HG03354 (cell line): ENCODE results near the gene TBCD.

ENCODE experiments used
- ATAC-seq: cut with Tn5 transposase; IDR thresholded peaks from one replicate; pipeline ENCODE4 v1.9.1; 2021; ENCODE audit warnings: mild to moderate bottlenecking; ENCODE audit not compliant: unreplicated experiment, poor library complexity, severe bottlenecking

The TBCD gene

GRCh38 chr17:82787081-82787848, 35.4 kb downstream of the TBCD start:
- ATAC-seq, result no peak

DNA sequence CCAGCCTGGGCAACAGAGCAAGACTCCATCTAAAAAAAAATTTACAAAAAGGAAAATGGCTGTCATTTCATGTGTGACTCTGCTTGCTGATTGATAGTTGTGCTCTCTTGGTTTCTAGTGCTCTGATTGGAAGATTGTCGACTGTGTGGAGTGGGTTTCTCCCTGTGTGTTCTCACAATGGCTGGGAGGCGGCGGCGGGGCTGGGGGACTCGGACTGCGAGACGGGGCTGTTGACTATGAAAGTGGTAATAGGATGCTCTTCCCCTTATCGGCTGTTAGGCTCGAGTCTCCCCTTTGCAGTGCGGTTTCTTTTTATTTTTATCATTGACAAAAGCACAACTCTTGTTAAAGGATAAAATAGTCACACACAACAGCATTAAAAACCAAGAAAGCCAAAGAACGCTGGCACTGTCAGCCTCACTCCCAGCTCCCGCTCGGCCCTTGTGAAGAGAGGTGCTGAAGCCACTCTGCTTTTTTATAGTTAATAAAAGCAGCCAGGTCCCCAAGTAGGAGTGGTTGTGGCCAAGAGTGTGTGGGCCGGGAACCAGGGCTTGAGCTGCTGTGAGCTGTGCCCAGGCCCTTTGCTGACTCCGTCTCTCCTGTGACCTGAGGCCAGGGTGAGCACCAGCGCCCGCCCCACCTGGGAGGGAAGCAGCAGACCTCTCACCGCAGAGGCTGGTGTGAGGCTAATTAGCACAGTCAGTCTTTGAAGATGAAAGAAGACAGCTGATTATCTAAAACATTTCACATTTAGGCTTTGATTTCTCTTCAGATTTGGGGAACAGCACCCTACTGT, 36.5 kb downstream of the TBCD start:
- ATAC-seq, result no peak

DNA sequence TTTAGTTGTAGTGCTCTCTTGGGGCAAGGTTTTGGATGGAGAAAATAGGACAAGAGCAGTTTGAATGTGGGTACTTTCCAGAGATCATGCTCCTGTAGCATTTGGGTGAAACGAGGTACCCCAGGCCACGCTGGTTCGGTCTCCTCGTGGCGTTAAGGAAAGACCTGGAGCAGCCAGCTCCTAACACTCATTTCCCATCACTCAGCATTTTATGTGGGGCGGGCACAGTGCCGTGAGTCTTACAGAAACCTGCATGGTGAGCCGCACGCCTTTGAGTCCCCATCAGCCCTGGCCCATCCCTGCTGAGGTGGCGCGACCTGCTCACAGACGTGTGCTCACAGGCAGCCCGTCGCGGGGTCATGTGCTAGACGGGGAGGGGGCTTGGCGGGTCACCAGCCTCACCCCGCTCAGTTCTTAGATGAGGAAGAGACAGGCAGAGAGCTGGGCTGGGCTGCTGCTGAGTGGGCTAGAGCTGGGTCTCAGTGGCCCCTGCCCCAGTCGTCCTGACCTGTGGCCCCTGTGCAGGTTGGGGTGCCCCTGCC, 37.3 kb downstream of the TBCD start:
- ATAC-seq, result no peak

DNA sequence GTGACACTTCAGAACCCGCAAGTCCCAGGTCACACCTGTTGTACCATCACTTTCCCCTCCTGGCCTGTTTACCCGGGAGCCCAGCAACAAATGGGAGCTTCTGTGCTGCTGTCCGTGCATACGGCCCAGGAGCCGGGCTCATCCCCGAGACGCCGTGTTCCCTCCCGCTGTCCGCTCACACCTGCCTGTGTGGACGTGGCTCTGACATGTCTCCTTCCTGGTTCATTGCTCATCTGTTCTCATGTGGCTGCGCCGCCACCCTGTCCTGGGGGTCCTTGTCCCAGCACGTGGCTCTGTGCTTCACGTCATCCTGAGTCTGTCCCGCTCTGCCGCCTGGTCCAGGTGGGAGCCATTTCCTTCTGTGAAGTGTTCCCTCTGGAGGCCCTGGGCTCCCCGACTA, 37.9 kb downstream of the TBCD start:
- no peak for ATAC-seq

DNA sequence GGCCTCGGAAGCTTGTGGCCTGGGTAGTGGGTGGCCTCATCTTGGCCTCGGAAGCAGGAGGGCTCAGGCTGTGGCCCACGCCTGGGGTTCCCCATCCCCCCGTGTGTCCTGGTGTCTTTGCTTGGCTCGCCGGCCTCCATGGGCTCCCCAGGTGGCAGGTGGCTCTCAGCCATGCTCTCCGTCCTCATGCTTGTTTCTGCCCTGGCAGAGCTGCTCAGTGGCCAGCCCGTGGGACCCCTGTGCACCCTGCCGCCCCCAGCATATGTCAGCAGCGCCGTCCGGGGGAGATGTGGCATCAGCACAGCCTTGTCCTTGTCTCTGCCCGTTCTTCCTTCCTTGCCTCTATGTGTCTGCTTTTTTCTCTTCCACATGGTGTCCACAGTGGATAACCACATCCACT, 38.5 kb downstream of the TBCD start:
- no peak for ATAC-seq

- ATAC-seq, result no peak
Observed at GRCh38 chr17:82791532-82791931, 39.7 kb downstream of the TBCD start.

GRCh38 chr17:82793974-82794630, 42.2 kb downstream of the TBCD start:
- no peak for ATAC-seq

DNA sequence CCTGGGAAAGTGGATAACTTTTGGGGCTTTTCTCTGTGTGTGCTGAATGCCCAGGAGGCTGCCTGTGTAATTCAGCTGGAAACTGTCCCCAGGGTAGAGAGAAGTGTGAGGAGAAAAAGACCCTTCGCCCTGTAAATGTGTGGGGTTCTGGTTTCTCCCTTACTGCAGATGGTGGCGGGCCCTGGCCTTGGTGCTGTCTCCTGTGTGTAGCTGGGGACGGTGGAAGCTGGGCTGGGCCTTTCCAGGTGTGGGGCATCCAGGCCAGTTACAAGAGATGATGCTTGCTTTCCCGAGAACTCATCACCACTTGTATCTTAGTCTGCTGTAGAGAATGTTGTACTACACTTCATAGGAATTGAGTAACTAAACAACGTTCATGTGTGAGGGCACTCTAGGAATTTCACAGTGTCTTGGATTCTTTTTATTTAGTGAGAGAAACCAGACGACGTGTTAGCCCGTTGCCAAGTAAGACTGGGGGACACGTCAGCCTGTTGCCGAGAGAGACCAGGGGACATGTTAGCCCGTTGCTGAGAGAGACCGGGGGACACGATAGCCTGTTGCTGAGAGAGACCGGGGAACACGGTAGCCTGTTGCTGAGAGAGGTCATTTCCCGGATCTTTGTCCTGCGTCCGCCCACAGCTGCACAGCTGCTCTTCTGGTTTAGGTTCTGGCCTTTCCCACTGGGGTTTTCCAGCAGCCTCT, 43.1 kb downstream of the TBCD start:
- no peak for ATAC-seq

- no peak for ATAC-seq
Observed at GRCh38 chr17:82795615-82796014, 43.8 kb downstream of the TBCD start.

GRCh38 chr17:82797061-82797460, 45.2 kb downstream of the TBCD start:
- ATAC-seq, result no peak

DNA sequence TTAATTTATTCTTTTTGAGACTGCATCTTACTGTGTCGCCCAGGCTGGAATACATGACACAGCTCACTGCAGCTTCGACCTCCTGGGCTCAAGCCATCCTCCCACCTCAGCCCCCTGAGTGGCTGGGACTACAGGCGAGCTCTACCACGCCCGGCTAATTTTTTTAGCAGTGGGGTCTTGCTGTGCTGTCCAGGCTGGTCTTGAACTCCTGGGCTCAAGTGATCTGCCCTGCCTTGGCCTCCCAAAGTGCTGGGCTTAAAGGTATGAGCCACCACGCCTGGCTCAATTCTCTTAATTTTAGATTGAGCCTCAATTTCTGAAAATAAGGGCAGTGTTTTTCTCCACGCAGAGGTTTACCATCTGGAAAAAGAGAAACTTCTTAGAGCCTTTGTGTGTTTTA, 46.9 kb downstream of the TBCD start:
- ATAC-seq, result no peak

- no peak for ATAC-seq
Observed at GRCh38 chr17:82799591-82799990, 47.7 kb downstream of the TBCD start.

DNA sequence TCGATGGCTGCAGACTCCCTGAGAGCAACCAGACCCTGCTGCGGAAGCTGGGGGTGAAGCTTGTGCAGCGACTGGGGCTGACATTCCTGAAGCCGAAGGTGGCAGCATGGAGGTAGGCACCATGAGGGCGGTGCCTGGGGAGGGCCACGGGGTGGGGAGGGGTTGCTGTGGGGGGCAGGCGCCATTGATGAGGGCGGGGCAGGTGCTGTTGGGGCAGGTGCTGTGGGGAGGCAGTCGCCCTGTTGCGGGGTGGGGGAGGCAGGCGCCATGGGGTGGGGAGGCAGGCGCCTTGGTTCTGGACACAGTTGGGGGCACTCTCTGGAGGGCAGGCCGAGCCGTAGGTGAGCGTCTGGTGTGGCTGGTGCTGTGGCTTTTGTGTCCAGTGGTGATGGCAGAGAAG, 49.0 kb downstream of the TBCD start:
- no peak for ATAC-seq

- no peak for ATAC-seq
Observed at GRCh38 chr17:82801377-82801970, 49.6 kb downstream of the TBCD start.

- no peak for ATAC-seq
Observed at GRCh38 chr17:82802075-82802780, 50.4 kb downstream of the TBCD start.

DNA sequence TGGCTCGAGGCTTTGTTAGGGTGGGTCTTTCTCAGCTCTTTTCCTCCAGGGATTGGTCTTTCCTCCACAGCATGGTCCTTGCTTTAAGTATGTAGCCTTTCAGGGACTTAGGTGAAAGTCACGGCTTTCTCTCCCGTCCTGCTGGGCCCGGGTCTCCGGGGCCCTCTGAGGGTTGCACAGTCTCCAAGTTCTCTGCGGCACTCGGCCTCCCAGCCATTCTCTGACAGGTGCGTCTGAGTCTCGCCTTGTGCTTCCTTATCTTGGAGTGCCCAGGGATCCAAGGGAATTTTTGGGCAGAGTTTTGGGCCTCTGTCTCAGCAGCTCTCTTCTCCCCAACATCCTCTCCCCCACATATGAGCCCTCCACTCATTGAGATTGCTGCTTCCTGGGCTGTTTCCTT, 51.3 kb downstream of the TBCD start:
- no peak for ATAC-seq

DNA sequence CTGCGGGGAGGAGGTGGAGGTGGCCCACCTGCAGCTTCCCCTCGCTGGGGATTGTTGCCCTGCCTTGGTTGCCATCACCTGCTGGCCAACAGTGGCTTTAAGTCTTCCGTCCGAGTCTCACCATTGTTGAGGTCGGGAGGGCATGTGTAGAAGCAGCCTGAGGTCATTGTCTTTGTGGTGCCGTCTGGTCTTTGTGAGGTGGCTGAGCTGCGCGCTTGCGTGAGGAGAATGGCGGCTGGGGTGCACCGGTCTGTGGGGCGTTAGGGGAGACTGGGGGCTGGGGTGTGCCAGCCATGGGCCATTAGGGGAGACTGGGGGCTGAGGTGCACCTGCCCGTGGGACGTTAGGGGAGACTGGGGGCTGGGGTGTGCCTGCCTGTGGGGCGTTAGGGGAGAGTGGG, 51.7 kb downstream of the TBCD start:
- no peak for ATAC-seq

- ATAC-seq, result no peak
Observed at GRCh38 chr17:82804442-82805191, 52.8 kb downstream of the TBCD start.
